HG02571 (cell line): Measurements from ENCODE around the gene ACER3.
"Not testable (repeated sequence)": the region's sequence is repeated elsewhere in the genome, so short reads cannot be mapped to it uniquely, and the experiment has no call there.

Experiments used
- ATAC-seq: cut with Tn5 transposase; IDR thresholded peaks from one replicate; pipeline ENCODE4 v1.9.1; 2021; ENCODE audit warnings: mild to moderate bottlenecking, moderate library complexity; ENCODE audit not compliant: unreplicated experiment

ACER3 gene

DNA sequence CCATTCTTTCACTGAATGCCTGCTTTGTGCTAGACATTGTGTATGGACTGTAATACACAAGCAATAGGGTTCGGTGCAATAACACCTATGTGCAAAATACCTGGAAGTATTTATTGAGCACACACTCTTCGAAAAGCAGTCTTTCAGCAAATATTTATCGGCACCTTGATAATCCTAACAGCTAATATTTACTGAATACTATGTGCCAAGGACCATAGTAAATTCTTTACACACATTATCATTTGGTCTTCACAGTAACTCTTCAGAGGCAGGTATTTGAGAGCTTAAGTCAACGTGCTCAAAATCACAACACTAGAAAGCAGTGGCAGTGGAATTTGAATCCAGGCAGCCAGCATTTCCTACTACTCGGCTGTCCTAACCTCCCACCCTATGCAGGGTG is 175.7 kb downstream of the ACER3 start:
- no peak for ATAC-seq

DNA sequence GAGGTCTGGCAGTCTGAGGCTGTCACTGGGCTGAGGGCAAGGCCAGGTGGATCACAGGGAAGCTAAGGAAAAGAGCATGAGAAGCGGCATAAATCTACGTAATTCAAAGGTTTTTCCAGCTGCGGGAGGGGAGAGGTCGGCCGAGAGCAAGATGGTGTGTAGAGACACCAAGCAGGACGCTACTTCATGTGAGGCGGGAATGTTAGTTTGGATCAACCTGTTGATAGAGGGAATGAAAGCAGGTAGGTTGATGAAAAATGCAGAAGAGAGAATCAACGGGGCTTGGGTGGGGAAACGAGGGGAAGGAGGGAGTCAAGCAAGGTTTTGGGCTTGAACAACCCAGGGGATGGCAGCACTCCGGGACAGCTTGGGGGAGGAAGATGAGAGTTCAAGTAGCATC is 176.3 kb downstream of the ACER3 start:
- ATAC-seq, result no peak

DNA sequence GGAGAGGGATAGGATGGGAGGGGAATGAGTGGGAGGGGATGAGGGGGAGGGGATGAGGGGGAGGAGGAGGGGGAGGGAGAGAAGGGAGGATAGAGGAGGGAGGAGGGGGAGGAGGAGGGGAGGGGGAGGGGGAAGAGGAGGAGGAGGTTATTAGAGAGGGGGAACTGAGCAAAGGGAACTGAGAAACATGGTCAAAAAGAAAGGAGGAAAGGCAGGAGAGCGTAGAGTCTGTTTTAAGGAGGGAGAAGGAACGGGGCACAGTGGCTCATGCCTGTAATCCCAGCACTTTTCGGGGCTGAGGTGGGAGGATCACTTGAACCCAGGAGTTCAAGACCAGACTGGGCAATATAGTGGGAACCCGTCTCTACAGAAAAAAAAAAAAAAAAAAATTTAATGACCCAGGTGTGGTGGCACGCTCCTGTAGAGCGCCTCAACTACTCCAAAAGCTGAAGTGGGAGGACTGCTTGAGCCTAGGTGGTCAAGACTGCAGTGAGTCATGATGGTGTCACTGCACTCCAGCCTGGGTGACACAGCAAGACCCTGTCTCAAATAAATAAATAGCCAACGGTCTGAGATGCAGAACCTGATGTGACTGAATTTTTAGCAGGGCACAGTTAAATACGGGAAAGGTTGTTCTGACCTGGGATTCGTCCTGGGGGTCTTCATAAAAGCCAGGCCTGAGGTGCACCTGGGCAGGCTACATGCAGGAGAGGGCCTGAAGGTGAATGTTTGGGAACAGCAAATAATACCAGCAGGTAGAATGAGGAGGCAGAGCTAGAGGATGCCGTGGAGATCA is 177.5 kb downstream of the ACER3 start:
- no peak for ATAC-seq

DNA sequence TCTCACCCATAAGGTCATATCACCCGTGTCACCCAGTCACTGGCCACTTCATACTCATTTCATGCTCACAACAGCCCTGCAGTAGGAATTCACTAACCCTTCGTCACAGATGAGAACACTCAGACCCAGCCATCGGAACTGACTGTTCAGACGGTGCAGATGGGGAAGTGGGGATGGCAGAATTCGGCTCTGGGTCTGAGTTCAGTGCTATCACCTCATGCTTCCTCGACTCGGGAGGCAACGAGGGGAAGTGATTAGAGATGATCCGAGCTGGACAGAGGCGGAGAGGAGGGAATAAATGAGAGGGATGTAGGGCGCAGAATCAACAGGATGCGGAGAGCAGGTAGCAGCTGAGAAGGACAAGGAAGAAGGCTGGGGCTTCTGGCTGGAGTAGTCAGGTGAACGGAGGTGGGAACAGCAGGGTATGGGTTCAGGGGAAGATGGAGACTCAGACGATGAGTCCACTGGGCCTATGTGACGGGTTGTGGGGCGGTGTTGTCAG is 178.2 kb downstream of the ACER3 start:
- ATAC-seq, result no peak

DNA sequence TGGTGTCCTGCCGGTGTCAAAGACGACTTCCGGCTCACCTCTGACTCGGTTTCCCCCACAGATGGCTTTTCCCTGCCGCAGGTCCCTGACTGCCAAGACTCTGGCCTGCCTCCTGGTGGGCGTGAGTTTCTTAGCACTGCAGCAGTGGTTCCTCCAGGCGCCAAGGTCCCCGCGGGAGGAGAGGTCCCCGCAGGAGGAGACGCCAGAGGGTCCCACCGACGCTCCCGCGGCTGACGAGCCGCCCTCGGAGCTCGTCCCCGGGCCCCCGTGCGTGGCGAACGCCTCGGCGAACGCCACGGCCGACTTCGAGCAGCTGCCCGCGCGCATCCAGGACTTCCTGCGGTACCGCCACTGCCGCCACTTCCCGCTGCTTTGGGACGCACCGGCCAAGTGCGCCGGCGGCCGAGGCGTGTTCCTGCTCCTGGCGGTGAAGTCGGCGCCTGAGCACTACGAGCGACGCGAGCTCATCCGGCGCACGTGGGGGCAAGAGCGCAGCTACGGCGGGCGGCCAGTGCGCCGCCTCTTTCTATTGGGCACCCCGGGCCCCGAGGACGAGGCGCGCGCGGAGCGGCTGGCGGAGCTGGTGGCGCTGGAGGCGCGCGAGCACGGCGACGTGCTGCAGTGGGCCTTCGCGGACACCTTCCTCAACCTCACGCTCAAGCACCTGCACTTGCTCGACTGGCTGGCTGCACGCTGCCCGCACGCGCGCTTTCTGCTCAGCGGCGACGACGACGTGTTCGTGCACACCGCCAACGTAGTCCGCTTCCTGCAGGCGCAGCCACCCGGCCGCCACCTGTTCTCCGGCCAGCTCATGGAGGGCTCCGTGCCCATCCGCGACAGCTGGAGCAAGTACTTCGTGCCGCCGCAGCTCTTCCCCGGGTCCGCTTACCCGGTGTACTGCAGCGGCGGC is 179.0 kb downstream of the ACER3 start:
- no peak for ATAC-seq

DNA sequence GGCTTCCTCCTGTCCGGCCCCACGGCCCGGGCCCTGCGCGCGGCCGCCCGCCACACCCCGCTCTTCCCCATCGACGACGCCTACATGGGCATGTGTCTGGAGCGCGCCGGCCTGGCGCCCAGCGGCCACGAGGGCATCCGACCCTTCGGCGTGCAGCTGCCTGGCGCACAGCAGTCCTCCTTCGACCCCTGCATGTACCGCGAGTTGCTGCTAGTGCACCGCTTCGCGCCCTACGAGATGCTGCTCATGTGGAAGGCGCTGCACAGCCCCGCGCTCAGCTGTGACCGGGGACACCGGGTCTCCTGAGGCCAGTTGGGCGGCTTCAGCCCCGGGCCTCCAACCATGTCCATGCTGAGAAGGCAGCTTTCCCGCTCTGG is 179.7 kb downstream of the ACER3 start:
- no peak for ATAC-seq

DNA sequence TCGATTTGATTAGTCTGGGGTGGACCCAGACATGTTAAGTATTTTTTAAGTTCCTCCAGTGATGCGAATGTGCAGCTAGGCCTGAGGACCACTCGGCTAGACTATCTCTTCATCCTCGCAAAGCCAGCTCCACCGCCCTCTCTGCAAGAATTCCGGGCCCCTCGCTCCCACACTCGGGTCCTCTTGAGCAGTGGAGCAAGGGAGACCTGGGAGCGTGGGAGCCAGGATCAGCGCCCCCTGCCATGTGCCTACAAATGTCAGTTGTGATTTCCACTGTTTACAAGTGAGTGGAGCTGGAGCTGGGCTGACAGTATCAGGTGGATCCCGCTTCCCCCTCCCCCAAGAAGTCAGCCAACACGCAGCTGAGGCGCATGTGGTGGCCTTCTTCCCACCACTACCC is 180.2 kb downstream of the ACER3 start:
- ATAC-seq, result no peak

DNA sequence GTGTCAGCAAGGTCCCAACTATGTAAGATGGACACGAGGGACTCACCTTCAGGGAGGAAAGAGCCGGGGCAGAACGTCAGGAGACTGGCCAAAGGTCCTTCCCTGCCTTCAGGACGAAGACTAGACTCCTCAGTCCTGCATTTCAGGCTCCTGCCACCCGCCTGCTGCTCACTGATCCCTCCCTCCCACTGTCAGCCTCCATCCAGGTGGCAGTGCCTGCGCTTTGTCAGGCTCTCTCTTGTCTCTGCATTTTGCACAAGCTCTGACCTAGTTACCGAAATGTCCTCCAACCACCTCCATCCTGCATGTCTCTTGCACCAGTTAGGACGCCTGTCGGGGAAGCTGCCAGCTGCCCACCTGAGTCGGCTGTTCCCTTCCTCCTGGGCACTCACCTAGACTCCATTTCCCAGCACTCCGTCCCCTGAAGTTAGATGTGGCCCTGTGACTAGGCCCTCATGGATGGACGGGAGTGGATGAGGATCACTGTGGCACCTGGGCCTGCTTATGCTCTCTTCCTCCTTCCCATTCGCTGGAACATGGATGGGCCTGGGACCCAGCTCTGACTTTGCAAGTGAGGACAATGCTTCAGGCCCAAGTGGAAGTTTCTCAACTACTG is 181.5 kb downstream of the ACER3 start:
- no peak for ATAC-seq

DNA sequence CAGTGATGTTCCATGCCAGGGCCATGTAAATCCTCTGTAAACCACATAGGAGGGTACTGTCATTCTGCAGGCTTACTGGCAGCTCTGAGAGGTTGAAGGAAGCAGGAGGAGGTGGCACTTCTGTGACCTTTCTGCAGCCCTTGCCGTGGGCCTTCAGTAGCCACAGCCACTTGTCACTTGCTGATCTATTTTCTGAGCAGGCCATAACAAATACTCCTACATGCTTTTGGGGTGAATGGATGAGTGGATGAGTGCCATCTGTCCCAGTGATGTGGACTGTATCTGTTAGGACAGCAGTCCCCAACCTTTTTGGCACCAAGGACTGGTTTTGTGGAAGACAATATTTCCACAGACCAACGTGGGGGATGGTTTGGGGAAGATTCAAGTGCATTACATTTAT is 183.6 kb downstream of the ACER3 start:
- no peak for ATAC-seq

DNA sequence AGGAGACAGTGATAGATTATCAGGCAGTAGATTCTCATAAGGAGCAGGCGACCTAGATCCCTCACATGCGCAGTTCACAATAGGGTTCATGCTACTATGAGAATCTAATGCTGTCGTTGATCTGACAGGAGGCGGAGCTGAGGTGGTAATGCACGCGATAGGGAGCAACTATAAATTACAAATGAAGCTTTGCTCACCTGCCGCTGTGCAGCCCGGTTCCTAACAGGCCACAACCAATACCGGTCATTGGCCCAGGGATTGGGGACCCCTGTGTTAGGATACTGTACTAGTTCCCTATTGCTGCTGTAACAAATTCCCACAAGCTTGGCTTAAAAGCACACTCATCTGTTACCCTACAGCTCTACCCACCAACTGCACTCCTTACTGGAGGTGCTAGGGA is 184.2 kb downstream of the ACER3 start:
- ATAC-seq, result no peak

DNA sequence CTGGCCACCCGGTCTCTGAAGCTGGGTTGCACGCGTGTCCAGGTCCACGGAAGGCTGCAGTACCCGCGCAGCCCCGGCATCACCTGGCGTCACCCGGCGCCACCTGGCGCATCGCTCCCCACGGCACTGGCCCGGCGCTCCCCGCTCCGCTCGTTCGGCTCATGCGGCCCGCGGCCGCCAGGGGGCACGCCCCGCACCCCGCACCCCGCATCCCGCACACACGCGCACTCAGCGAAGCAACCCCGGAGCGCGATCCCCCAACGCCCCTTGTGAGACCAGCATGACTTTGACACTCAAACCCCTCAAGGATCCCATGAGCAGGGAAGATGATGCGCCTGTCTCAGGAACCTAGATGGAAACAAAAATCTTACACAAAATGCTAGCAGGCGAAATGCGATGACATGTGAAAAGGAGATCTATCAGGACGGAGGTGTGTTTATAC is 185.4 kb downstream of the ACER3 start:
- no peak for ATAC-seq

DNA sequence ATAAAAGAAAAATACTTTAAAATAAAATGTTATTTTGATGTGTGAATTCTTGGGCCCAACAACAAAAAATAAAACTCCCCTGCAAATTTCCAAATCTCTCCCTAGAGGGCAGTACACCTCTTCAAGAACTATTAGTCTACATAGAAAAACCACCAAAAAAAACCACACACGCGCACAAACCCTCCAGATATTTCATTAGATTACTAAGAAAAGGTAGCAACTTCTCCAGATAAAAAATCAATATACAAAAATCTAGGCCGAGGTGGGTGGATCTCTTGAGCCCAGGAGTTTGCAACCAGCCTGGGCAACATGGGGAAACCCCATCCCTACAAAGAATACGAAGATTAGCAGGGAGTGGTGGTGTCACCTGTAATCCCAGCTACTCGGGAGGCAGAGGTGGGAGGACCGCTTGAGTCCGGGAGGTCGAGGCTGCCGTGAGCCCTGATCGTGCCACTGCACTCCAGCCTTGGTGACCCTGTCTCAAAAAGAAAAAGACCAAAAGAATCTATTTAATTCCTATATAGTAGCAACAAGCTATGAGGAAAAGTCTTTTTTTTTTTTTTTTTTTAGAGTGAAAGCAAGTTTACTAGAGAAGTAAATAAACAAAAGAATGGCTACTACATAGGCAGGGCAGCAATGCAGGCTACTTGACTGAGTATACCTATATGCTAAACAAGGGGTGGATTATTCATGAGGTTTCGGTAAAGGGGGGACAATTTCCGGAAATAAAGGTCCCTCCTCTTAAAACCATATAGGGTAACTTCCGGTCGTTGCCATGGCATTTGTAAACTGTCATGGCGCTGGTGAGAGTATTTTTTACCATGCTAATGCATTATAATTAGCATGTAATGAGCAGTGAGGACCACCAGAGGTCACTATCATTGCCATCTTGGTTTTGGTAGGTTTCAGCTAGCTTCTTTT is 186.5 kb downstream of the ACER3 start:
- ATAC-seq, result peak; percentile 79

DNA sequence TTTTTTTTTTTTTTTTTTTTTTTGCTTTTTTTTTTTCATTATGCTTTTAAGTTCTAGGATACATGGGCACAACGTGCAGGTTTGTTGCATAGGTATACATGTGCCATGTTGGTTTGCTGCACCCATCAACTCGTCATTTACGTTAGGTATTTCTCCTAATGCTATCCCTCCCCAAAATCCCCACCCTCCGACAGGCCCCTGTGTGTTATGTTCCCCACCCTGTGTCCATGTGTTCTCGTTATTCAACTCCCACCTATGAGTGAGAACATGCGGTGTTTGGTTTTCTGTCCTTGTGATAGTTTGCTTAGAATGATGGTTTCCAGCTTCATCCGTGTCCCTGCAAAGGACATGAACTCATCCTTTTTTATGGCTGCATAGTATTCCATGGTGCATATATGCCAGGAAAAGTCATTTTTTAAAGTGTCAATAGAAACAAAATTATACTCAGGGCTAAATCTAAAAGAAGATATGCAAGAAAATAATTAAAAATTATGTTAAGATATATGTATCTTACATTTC is 187.3 kb downstream of the ACER3 start:
- ATAC-seq, result not testable (repeated sequence)

DNA sequence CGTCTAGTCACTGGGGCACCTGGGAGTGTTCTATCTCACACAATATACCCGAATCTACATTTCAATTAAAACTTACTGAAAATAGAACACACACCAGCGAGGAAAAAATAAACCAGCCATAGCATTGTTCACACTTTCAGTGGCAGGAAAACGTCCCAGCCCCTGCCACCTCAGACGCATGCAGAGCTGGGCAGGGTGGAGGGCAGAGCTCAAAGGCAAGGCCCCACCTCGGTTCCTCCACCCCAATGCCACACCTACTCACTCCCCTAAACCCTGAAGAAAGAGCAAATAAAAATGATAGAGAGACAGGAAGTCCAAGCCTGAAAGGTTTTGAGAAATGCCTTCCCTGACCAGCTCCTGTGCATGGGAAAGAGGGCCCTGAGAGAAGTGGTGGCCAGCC is 188.3 kb downstream of the ACER3 start:
- ATAC-seq, result no peak

DNA sequence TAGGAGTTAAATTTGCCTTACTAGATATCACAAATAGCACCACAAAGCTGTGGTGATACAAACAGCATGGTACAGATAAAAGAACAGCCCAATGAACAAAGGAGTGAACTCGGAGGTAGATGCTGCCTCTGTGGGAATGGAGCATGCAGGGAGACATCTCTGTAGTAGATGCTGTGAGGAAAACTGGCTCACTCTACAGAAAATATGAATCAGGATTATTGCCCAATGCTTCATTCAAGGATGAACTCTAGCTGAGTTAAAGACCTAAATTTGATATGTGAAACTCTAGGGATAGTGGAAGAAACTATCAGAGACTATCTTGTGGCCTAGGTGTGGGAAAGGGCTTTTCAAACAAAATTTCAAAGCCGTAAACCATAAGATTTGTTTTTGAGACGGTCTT is 190.8 kb downstream of the ACER3 start:
- ATAC-seq, result no peak

DNA sequence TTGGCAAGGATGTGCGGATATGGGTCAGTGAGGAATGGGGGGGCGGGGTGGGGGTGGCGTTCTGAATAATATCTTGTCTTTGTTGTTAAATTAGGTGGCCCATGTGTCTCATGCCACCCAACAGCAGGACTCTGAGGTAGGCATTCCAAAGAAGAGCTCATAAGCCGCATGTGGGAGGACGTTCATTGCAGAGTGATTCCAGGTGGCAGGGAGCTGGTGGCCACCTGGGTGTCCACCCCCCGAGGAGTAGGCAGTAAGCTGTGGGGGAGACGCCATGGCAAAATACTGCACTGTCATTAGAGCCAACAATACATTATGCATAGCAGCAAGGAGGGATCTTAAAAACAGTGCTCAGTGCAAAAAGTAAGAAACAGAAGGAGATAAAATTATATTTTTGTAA is 191.8 kb downstream of the ACER3 start:
- no peak for ATAC-seq

DNA sequence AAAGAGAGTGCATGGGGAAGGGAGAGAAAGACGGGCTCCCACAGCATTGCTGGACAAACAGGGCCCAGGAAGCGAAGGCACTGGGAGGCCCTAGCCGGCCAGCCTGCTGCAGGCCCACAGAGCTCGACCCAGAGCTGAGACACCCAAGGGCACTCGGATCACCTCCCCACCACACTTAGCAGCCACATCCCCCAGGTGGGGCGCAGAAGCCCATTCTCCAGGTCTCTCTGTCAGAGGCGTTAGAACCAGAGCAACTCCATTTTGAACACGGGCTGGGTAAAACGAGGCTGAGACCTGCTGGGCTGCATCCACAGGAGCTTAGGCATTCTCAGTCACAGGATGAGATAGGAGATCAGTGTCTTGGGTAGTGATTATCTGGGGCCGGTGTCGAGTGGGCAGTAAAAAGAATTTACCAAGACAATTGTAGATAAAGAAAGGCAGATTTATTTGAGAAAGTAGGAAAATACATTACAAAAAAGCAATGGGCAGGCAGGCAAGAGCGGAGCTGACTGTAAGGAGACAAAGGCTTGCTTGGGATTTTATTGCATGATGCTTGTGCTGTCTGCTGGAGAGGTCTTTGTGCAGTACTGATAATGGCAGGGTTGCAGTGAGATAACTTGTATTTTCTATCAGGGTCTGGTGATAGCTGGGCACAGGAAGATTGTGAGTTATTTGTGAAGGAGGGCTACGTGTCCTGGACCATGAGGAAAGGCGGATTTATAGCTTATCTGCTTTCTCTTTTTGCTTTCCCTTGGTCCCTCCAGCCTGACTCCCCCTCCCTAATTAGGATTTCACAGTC is 192.7 kb downstream of the ACER3 start:
- ATAC-seq, result no peak

DNA sequence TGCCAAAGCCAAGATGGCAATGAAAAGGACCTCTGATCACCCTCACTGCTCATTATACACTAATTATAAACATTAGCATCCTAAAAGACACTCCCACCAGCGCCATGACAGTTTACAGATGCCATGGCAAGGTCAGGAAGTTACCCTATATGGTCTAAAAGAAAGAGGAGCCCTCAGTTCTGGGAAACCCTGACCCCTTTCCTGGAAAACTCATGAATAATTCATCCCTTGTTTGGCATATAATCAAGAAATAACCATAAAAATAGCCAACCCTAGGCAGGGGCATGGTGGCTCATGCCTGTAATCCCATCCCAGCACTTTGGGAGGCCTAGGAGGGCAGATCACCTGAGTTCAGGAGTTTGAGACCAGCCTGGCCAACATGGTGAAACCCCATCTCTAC is 193.4 kb downstream of the ACER3 start:
- no peak for ATAC-seq

DNA sequence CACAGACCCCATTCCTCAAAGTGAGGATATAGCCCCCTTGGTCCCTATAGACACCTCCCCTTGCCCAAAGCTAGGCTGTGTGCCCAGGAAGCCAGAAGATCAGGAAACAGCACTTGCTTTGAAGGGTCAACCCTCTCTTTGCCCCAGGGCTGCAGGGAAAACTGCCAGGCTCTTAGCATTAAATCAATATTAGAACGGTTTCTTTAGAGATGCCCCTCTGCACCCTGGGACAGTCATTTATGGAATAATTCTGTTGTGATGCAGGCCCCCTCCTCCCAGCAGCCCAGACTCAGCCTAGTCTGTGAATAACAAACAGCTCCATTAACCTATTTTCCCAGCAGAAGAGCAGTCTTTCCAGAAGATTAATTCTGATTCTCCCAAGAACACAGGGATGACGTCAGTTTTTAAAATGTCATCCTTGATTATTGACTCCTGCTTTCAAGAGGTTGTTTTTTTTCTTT is 194.4 kb downstream of the ACER3 start:
- ATAC-seq, result no peak
